ENCODE data around the gene IQGAP2. TPM values are rescaled to one million over a fixed set of nuclear protein-coding genes. Genes with fewer than 3 reads are reported as not detected.

Gene IQGAP2
- total RNA-seq, 1 donor from 2014 or later = 4.0 TPM

Other genes with a start within 250 kb of the IQGAP2 start
- 2.0 and 2.5 TPM in 2 replicates for gene F2RL2, start 220.1 kb downstream of the IQGAP2 start, total RNA-seq

All from kidney epithelial cell (primary cell).